ENCODE results near the gene HBS1L. TPM values are rescaled to one million over a fixed set of nuclear protein-coding genes. Genes with fewer than 3 reads are reported as not detected.

HBS1L gene
- total RNA-seq, 4 donors from 2014 or later: 52.8 to 87.1 (median 70.7) TPM

- Histone ChIP-seq H3K9me3 (no peaks in the 10 kb centered on the region), H3K27me3 (no peaks in the 10 kb centered on the region), H3K36me3 (no peaks in the 10 kb centered on the region), H3K4me3 (replicated peaks in 1 of 3) (no peak overlapping the region), H3K27ac (no peak overlapping the region), H3K4me1 (no peaks in the 10 kb centered on the region)
- no peak for TF ChIP-seq POLR2A (IDR thresholded peaks at IDR 0.05)
- TF ChIP-seq CTCF (IDR thresholded peaks at IDR 0.05): no peak
- WGBS, 2 donors: 79 to 83% methylated on average over 2 of the region's 2 CpGs
- DNase-seq: no peak
- intact Hi-C loops (cut with DNase I): no loop called here
Observed at GRCh38 chr6:135090819-135091218, 36.2 kb upstream of the HBS1L start.

- Histone ChIP-seq H3K4me3 (replicated peaks in 1 of 3) (no peak overlapping the region), H3K27me3 (no peaks in the 10 kb centered on the region), H3K9me3 (no peaks in the 10 kb centered on the region), H3K36me3 (no peaks in the 10 kb centered on the region), H3K27ac (no peak overlapping the region), H3K4me1 (no peaks in the 10 kb centered on the region)
- 89 to 91% methylated on average over 4 of the region's 4 CpGs for WGBS, 2 donors
- intact Hi-C loops (cut with DNase I): no loop called here
- no peak for TF ChIP-seq CTCF (IDR thresholded peaks at IDR 0.05)
- DNase-seq: no peak
Observed at GRCh38 chr6:135089901-135090300, 35.3 kb upstream of the HBS1L start.

- Histone ChIP-seq H3K4me3 (replicated peaks in 1 of 3) (no peak overlapping the region), H3K27me3 (no peaks in the 10 kb centered on the region), H3K36me3 (no peaks in the 10 kb centered on the region), H3K9me3 (no peaks in the 10 kb centered on the region), H3K27ac (no peak overlapping the region), H3K4me1 (no peaks in the 10 kb centered on the region)
- no peak for DNase-seq
- intact Hi-C loops (cut with DNase I): no loop called here
- 82 to 87% methylated on average over 3 of the region's 3 CpGs for WGBS, 2 donors
- TF ChIP-seq POLR2A (IDR thresholded peaks at IDR 0.05) (no peak), CTCF (IDR thresholded peaks at IDR 0.05) (peak in 5 of 6 experiments; percentile 26 to 60 (median 38))
Observed at GRCh38 chr6:135088818-135089809, 34.5 kb upstream of the HBS1L start.

GRCh38 chr6:135088281-135088680 lies 33.7 kb upstream of the HBS1L start:
- WGBS, 2 donors: 84 to 87% methylated on average over 1 of the region's 1 CpG
- no peak for TF ChIP-seq CTCF (IDR thresholded peaks at IDR 0.05)
- TF ChIP-seq POLR2A (IDR thresholded peaks at IDR 0.05): no peak

GRCh38 chr6:135087803-135088202 lies 33.2 kb upstream of the HBS1L start:
- Histone ChIP-seq H3K4me1 (no peaks in the 10 kb centered on the region), H3K4me3 (replicated peaks in 1 of 3) (no peak overlapping the region), H3K27ac (no peak overlapping the region), H3K36me3 (no peaks in the 10 kb centered on the region), H3K27me3 (no peaks in the 10 kb centered on the region), H3K9me3 (no peaks in the 10 kb centered on the region)
- TF ChIP-seq CTCF (IDR thresholded peaks at IDR 0.05): no peak
- no peak for TF ChIP-seq POLR2A (IDR thresholded peaks at IDR 0.05)
- intact Hi-C loops (cut with DNase I): no loop called here
- DNase-seq: no peak
- 65 to 69% methylated on average over 5 of the region's 5 CpGs for WGBS, 2 donors

More at GRCh38 chr6:135088281-135088680, 33.7 kb upstream of the HBS1L start:
- Histone ChIP-seq H3K27ac (no peak overlapping the region), H3K9me3 (no peaks in the 10 kb centered on the region), H3K36me3 (no peaks in the 10 kb centered on the region), H3K27me3 (no peaks in the 10 kb centered on the region), H3K4me1 (no peaks in the 10 kb centered on the region), H3K4me3 (replicated peaks in 1 of 3) (no peak overlapping the region)
- intact Hi-C loops (cut with DNase I): no loop called here
- DNase-seq: no peak

Measured in thyroid gland (tissue), 4 donors.